ENCODE data around the gene PHACTR3.

PHACTR3 gene

GRCh38 chr20:59736366-59736765 is 132.0 kb downstream of the PHACTR3 start:
- DNase-seq = no peak

- DNase-seq = no peak
These were observed 132.8 kb downstream of the PHACTR3 start for GRCh38 chr20:59737073-59737666.

DNA sequence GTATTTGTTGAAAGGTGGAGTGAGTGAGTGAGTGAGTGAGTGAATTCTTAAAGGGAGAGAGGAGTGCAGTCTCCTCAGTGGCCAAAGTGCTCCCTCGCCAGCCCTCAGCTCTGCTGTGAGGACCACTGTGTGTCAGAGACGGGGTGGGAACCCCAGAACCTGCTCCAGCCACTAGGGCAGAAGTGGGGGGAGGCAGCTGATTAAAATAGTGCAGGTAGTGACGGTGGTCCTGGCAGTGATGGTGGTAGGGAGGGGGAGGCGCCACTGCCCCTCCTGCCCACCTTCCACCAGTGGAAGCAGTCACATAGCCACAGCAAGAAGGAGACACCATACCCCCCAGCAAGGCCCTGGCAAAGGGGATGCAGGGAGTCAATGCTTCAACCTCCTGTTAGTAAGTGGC is 133.5 kb downstream of the PHACTR3 start:
- DNase-seq = no peak

DNA sequence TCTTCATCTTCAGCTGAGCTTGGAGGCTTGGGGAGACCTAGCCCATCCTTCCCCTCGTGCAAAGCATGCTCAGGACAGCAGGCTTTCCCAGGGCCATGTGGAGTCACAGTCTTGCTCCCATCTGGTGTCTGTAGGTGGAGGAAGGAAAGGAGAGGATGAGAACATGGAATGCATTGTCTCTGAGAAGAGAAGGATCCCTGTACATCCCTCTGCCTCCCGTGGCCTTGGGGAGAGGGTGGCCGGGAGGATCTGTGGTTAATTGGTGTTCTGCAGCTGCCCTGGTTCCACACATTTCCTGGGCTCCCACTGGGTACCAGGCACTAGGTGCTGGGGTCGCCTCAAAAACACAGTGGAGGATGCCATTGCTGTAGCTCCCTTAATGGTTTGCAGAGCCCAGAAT is 134.5 kb downstream of the PHACTR3 start:
- no peak for DNase-seq

GRCh38 chr20:59740621-59741020 is 136.3 kb downstream of the PHACTR3 start:
- DNase-seq = no peak

- DNase-seq = no peak
These were observed 136.7 kb downstream of the PHACTR3 start for GRCh38 chr20:59741073-59741472.

DNA sequence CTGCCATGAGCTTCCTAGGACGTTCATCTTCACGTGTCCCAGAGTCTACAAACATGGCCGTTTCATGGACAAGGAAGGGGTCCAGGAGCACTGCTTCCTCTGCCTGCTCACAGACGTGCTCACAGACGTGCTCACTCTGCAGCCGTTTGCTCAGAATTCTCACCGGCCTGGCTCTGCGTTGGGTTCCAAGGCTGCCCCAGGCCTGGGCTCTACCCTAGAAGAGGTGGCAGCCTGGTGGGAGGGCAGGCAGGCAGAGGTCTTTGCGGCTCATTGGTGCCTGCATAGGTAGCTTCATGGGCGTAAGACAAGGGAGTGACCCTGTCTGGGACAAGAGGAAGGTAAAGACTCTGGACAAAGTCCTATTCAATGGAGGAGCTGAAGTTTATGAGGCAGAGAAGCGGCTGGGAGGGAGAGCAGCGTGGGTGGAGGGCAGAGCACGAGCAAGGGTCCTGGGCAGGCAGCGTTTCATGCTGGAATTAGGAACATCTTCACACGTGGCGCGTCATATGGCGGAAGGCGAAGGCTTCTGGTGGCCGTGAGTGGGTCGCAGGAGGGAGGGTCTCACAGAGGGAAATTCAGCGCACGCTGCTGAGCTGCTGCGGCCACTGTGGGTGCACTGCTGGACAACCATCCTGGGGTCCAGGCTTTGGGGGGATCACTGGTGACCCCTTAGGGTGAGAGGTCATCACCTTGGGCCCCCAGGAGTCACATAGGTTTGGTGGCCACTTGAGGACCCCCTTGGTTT is 138.2 kb downstream of the PHACTR3 start:
- DNase-seq = no peak

GRCh38 chr20:59743308-59743707 is 139.0 kb downstream of the PHACTR3 start:
- DNase-seq = peak in 1 of 14 donors; percentile 19

GRCh38 chr20:59743767-59744485 is 139.6 kb downstream of the PHACTR3 start:
- DNase-seq = peak in 1 of 14 donors; percentile 47

GRCh38 chr20:59744756-59745155 is 140.4 kb downstream of the PHACTR3 start:
- DNase-seq = peak in 1 of 14 donors; percentile 7

GRCh38 chr20:59745201-59745600 is 140.9 kb downstream of the PHACTR3 start:
- DNase-seq = no peak

- peak in 1 of 14 donors; percentile 53 for DNase-seq
These were observed 141.4 kb downstream of the PHACTR3 start for GRCh38 chr20:59745716-59746115.

- peak in 1 of 14 donors; percentile 63 for DNase-seq
These were observed 141.8 kb downstream of the PHACTR3 start for GRCh38 chr20:59746155-59746554.

- DNase-seq = no peak
These were observed 143.6 kb downstream of the PHACTR3 start for GRCh38 chr20:59747671-59748515.

DNA sequence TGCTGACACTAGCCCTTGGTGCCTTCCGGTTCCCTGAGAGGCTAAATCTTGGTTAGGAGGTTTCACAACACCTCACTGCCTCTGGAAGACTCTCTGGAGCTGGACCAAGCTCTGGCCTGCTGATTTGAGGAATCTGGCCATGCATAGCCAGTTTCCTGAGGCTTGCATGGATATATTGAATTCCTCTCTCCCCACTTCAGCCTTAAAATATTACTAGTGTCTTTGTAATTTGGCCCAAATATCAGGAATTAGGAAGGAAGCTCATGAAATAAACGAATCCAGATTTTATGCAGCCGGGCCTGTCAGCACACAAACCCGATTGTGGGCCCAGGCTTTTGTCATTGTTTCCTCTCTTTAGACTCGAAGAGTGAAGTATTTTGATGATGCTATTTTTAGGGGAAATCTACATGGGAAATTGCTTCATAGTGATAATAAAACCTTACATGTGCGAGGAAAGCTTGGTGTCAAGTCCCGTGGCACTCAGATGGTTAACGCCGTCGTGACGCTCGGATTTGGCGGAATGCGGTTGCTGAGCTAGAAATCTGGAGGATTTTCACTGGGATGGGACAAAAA is 144.4 kb downstream of the PHACTR3 start:
- peak in 1 of 14 donors; percentile 27 for DNase-seq

- peak in 6 of 14 donors; percentile 6 to 52 (median 22) for DNase-seq
These were observed 145.0 kb downstream of the PHACTR3 start for GRCh38 chr20:59749301-59749700.

- DNase-seq = no peak
These were observed 146.0 kb downstream of the PHACTR3 start for GRCh38 chr20:59750209-59750840.

DNA sequence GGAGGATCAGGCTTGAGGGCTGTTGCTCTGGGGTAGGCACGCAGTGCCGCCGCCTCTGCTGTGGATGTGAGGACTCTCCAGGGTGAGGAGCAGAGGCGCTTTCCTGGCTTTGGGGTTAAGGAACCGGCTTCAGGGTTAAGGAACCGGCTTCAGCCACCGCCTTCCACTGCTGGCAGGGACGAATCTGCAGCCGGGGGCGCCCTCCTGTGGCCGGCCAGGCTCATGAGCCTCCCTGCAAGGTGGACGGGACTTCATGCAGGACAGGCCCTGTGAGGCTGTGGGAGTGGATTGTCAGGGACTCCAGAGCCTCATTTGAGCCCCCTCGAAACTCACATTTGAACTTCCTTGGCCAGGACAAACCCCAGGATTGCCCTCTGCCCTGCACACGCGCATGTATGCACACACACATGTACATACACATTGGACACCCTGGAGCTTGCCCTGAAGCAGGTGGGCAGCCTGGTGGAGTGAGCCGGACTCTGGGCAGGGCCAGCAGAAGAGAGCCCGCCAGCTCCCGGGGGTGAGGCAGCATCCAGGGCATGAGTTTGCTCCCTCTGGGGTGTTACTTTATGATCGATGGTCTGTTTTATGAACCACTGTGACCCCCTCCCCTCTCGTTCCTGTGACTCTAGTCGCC is 146.9 kb downstream of the PHACTR3 start:
- DNase-seq = peak in 13 of 14 donors; percentile 8 to 83 (median 66)

GRCh38 chr20:59752101-59752586 is 147.8 kb downstream of the PHACTR3 start:
- DNase-seq = peak in 6 of 14 donors; percentile 7 to 41 (median 14)

DNA sequence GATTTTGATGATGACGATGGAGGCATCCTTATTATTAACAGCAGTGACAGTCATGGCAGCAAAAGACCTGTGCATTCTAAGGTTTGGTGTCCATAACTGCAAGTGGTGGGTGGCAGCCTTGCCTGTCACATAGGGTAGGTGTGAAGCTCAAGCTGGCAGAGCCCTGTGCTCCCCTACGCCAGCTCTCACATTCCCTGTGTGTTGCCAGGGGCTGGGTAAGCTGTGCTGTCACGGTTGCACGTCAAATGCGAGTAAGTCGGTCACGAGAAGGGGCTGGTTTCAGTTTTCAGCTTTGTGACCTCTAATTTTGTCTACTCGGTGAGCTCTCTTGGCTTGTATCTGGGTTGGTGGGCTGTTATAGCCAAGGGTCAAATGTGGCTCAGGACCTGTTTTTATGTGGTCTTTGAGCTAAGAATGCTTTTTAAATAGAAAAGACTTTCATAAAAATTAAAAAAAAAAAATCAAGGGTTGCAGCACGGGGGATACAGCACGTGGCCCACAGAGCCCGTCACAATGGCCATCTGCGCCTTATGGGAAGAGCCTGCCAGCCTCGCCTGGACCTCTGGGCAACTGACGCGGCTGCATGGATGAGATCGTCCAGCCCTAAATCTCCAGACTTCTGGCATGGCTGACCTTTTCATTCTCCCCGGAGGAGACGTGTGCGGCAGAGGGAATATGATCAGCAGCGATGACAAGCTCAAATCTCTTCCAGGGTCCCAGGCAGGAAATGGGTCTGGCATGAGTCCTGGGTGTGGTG is 148.5 kb downstream of the PHACTR3 start:
- peak in 1 of 14 donors; percentile 38 for DNase-seq

Measured in C1 segment of cervical spinal cord (tissue), 14 donors.